K562 (cell line): Measurements from ENCODE around the gene RBPMS2. TPM values are rescaled to one million over a fixed set of nuclear protein-coding genes. Genes with fewer than 3 reads are reported as not detected.
A peak's percentile ranks its signal among the peaks of the same experiment; 100 is the strongest.

Experiments used
- ATAC-seq: fragments of 200-7000 bp; cut with Tn5 transposase; 3 replicates; pipeline ENCODE4 v1.9.1; 2020; ENCODE audit warnings: moderate library complexity
- BruUV-seq: library from RNA; stranded (reverse); fragments of 400-500 nt; replicated peaks from 2 replicates; lab custom pipeline; 2021; lab: Mats Ljungman, UMichigan
- CTCF ChIA-PET: fragments of 300-600 bp; formaldehyde crosslinking; extraction: SDS; loops from one replicate; lab custom pipeline; 2021; ENCODE audit warnings: low intra/inter-chr PET ratio; lab: Yijun Ruan, JAX
- POLR2A ChIA-PET: fragments of 300-600, 350-650 bp; sonication (Branson Sonifier 250); formaldehyde crosslinking; extraction: SDS; loops from one replicate; lab custom pipeline; 2021; ENCODE audit warnings: antibody characterized with exemption, inconsistent platforms; lab: Yijun Ruan, JAX
- DNase-seq, 4 experiments: peaks; one replicate each; pipeline versions ENCODE4 v3.0.0 to v3.0.0-alpha.2; 2011 to 2018; ENCODE audit warnings: low spot score in 3 of 4, mixed read lengths in 3 of 4; ENCODE audit errors: extremely low read depth in 1 of 4
- FAIRE-seq: peaks from 2 replicates; lab custom pipeline; 2011; peaks lifted over from hg19 to GRCh38; lab: Jason Lieb, UNC
- H2AFZ ChIP-seq: 2 replicates; pipeline ENCODE4 v1.6.0; 2011; ENCODE audit warnings: low read depth, low read length, control low read depth, inconsistent platforms
- H3K27ac ChIP-seq: fragments of 200-600 bp; 3 replicates; pipeline ENCODE4 v1.8.0; 2011; ENCODE audit warnings: low read depth, mild to moderate bottlenecking, control low read depth, inconsistent platforms, low read length, moderate library complexity, mixed read lengths; ENCODE audit errors: extremely low read depth
- H3K27me3 ChIP-seq, 2 experiments: fragments of 300-600 bp in 1 of 2; 2 replicates in 1 of 2; 3 replicates in 1 of 2; pipeline versions ENCODE4 v1.6.0 to v1.8.0; 2011; ENCODE audit warnings: inconsistent platforms in 2 of 2, low read length in 2 of 2, mild to moderate bottlenecking in 1 of 2, mixed read lengths in 1 of 2, moderate library complexity in 1 of 2; ENCODE audit not compliant: control insufficient read depth in 2 of 2, insufficient read depth in 2 of 2
- H3K36me3 ChIP-seq: fragments of 300-600 bp; 3 replicates; pipeline ENCODE4 v1.8.0; 2011; ENCODE audit warnings: mild to moderate bottlenecking, low read length, inconsistent platforms; ENCODE audit not compliant: control insufficient read depth, insufficient read depth
- H3K4me1 ChIP-seq, 2 experiments: fragments of 200-600 bp in 1 of 2; replicated peaks in 1 of 2; 2 replicates in 1 of 2; 3 replicates in 1 of 2; pipeline versions ENCODE4 v1.5.1 to v1.8.0; 2011; ENCODE audit warnings: inconsistent platforms in 2 of 2, low read length in 2 of 2, mild to moderate bottlenecking in 1 of 2, mixed read lengths in 1 of 2, moderate library complexity in 1 of 2; ENCODE audit not compliant: control insufficient read depth in 2 of 2, insufficient read depth in 2 of 2
- H3K4me2 ChIP-seq: 2 replicates; pipeline ENCODE4 v1.6.1; 2011; ENCODE audit warnings: low read length, control low read depth, inconsistent platforms, mixed read lengths; ENCODE audit not compliant: insufficient read depth
- H3K4me3 ChIP-seq: fragments of 200-600 bp; sonication (generic), shearing (Covaris generic); 2 replicates; pipeline ENCODE4 v1.5.1; 2016; ENCODE audit warnings: control low read depth, inconsistent platforms
- H3K79me2 ChIP-seq: fragments of 200-600 bp; 3 replicates; pipeline ENCODE4 v1.8.0; 2011; ENCODE audit warnings: low read length, inconsistent platforms; ENCODE audit not compliant: control insufficient read depth, insufficient read depth
- H3K9ac ChIP-seq, 2 experiments: 2 replicates each; pipeline versions ENCODE4 v1.6.0 to v1.6.1; 2011; ENCODE audit warnings: low read depth in 2 of 2, low read length in 2 of 2, control low read depth in 1 of 2, inconsistent platforms in 1 of 2, mild to moderate bottlenecking in 1 of 2, mixed read lengths in 1 of 2; ENCODE audit not compliant: insufficient read depth in 1 of 2
- H3K9me1 ChIP-seq: one replicate; pipeline ENCODE4 v1.6.0; 2011; ENCODE audit warnings: inconsistent platforms, mild to moderate bottlenecking, low read length, moderate library complexity; ENCODE audit not compliant: control insufficient read depth, insufficient read depth
- H3K9me3 ChIP-seq: replicated peaks from 2 replicates; pipeline ENCODE4 v1.5.1; 2011; ENCODE audit warnings: low read depth, low read length, inconsistent platforms; ENCODE audit not compliant: control insufficient read depth, insufficient read depth
- H4K20me1 ChIP-seq: replicated peaks from 2 replicates; pipeline ENCODE4 v1.6.1; 2011; ENCODE audit warnings: low read length, inconsistent platforms, mixed read lengths; ENCODE audit not compliant: control insufficient read depth, insufficient read depth
- ADNP ChIP-seq: fragments of 200-800 bp; sonication (Bioruptor generic); IDR thresholded peaks from 2 replicates; pipeline ENCODE4 v1.6.1; 2016; ENCODE audit warnings: missing genetic modification characterization, missing compliant biosample characterization
- BCOR ChIP-seq: fragments of 450-650 bp; IDR thresholded peaks from 2 replicates; pipeline ENCODE4 v1.6.1; 2016
- CREB1 ChIP-seq, 2 experiments: sonication (generic) in 1 of 2; formaldehyde crosslinking in 1 of 2; IDR thresholded peaks; 2 replicates each; pipeline versions ENCODE4 v1.6.1 to v1.8.0; 2012 to 2022; ENCODE audit warnings: inconsistent platforms in 1 of 2, mild to moderate bottlenecking in 1 of 2, missing genetic modification reagents in 1 of 2, moderate library complexity in 1 of 2
- ESRRA ChIP-seq: fragments of 450-650 bp; IDR thresholded peaks from 2 replicates; pipeline ENCODE4 v1.6.1; 2014; ENCODE audit warnings: low read depth, mild to moderate bottlenecking, moderate library complexity, borderline replicate concordance
- KDM1A ChIP-seq, 2 experiments: fragments of 450-650 bp; IDR thresholded peaks; 2 replicates each; pipeline ENCODE4 v1.6.1; 2016; ENCODE audit warnings: mild to moderate bottlenecking in 2 of 2
- MXI1 ChIP-seq: IDR thresholded peaks from 2 replicates; pipeline ENCODE4 v1.6.1; 2011; ENCODE audit warnings: low read depth, mild to moderate bottlenecking, improper control_type of control experiment, low read length
- RBM25 ChIP-seq: fragments of 200-400 bp; formaldehyde crosslinking; IDR thresholded peaks from 2 replicates; pipeline ENCODE4 v1.6.1; 2018; ENCODE audit warnings: low read length, low read depth, moderate library complexity; ENCODE audit not compliant: severe bottlenecking
- RCOR1 ChIP-seq, 2 experiments: IDR thresholded peaks; 2 replicates each; pipeline ENCODE4 v1.6.1; 2012; ENCODE audit warnings: low read depth in 2 of 2, low read length in 2 of 2, borderline replicate concordance in 1 of 2, improper control_type of control experiment in 1 of 2
- ZKSCAN3 ChIP-seq: fragments of 250-450 bp; sonication (Bioruptor Pico); IDR thresholded peaks from 2 replicates; pipeline ENCODE4 v1.4.0; 2020
- ZNF436 ChIP-seq: fragments of 250-450, 450-650 bp; sonication (Bioruptor Pico); formaldehyde crosslinking; IDR thresholded peaks from 2 replicates; pipeline ENCODE4 v1.7.0; 2020; ENCODE audit warnings: mild to moderate bottlenecking
- ZNF717 ChIP-seq: fragments of 250-450 bp; sonication (Bioruptor Pico); IDR thresholded peaks from 2 replicates; pipeline ENCODE4 v1.5.0; 2021
- WGBS: fragments of 100-300 bp; shearing (Covaris generic); methylation state at CpG from one replicate; pipeline ENCODE4 v1.1.6; 2016; ENCODE audit warnings: low coverage, mixed read lengths; ENCODE audit not compliant: insufficient coverage; ENCODE audit errors: missing lambda C conversion rate; 5-methylcytosine and 5-hydroxymethylcytosine counted together
- in situ Hi-C: fragments of 300-500 bp; cut with MboI; formaldehyde crosslinking; loops from 4 replicates; pipeline ENCODE4 v1.15.0; 2018; ENCODE audit warnings: inconsistent platforms, mixed read lengths
- intact Hi-C: fragments of 100-400 bp; cut with micrococcal nuclease; formaldehyde crosslinking; loops from 2 replicates; pipeline ENCODE4 v1.14.2; 2022
- polyA plus RNA-seq, 8 experiments: library from polyadenylated mRNA; depleted of rRNA in 4 of 8; stranded (reverse) in 5 of 8; unstranded in 3 of 8; fragments of >200 nt; fragmentation: Nextera tagmentation in 2 of 8; fragmentation: Illumina TruSeq in 1 of 8; extraction: Ambion mirVana in 2 of 8; extraction: Trizol in 1 of 8; gene quantifications; 2 replicates each; pipeline versions ENCODE4 v1.2.1 to v1.2.3, GENCODE V29; 2011 to 2014; ENCODE audit warnings: inconsistent platforms in 1 of 8, missing spikeins in 1 of 8
- total RNA-seq, 7 experiments: library from RNA; depleted of rRNA in 6 of 7; stranded (reverse); fragments of >200 nt in 6 of 7; fragmentation: Illumina TruSeq in 2 of 7; extraction: Trizol in 2 of 7; gene quantifications; 2 replicates each; pipeline versions ENCODE4 v1.2.1 to v1.2.3, GENCODE V29; 2011 to 2021; ENCODE audit warnings: low replicate concordance in 1 of 7

Gene RBPMS2
- total and polyA plus RNA-seq, 9 of the 15 experiments (the other 6 are each of a cell fraction or from before 2014, with no cell fraction given) = 0.11 to 2.6 (median 0.37) TPM; not detected in 1

- TF ChIP-seq CREB1 (IDR thresholded peaks at IDR 0.05) (no peak), CREB1 (CRISPR knock-in tag; IDR thresholded peaks at IDR 0.05) (no peak), ZNF436 (CRISPR knock-in tag) (no peak), MXI1 (no peak)
Measured at GRCh38 chr15:64804619-64805018, 29.2 kb upstream of the RBPMS2 start (continued).

- in situ Hi-C loops = no loop called here
- peaks cover 0 to 5% of the 10 kb centered on the region in 2 experiments; a peak in 1 of 5 replicates for H3K27me3 ChIP-seq
- FAIRE-seq (no peak), DNase-seq (no peak), ATAC-seq (no peak)
- peaks cover 4 to 10% of the 10 kb centered on the region in 2 experiments; a peak in 3 of 5 replicates for H3K4me1 ChIP-seq
- H4K20me1 ChIP-seq = no peaks in the 10 kb centered on the region; the same call in none of the 2 replicates
- no peaks in the 10 kb centered on the region for H3K79me2 ChIP-seq
- no TSS peak for BruUV-seq
- H3K9me1 ChIP-seq = no peaks in the 10 kb centered on the region
- intact Hi-C loops = no loop called here
- no peak overlapping the region for H3K4me3 ChIP-seq
- H3K9me3 ChIP-seq = no peaks in the 10 kb centered on the region
- CTCF ChIA-PET = no interaction called here
- H3K36me3 ChIP-seq = no peaks in the 10 kb centered on the region
- 14% methylated on average over 1 of the region's 1 CpG for whole genome bisulfite sequencing
- no peak overlapping the region for H3K4me2 ChIP-seq
- H3K27ac ChIP-seq = no peak overlapping the region
- no peak overlapping the region for H3K9ac ChIP-seq
- H2AFZ ChIP-seq = no peak overlapping the region
- TF ChIP-seq ZKSCAN3 (CRISPR knock-in tag) (no peak), KDM1A (IDR thresholded peaks at IDR 0.05) (0 out of 4 replicates have a peak, but pooled peaks of 1 of the 2 experiments have one; percentile 11), ZNF717 (no peak), RCOR1 (IDR thresholded peaks at IDR 0.05; ENCODE audit: borderline replicate concordance in 1 of 2, low read depth in 2 of 2, low read length in 2 of 2) (0 out of 4 replicates have a peak, but pooled peaks of 1 of the 2 experiments have one; percentile 26), BCOR (peak; percentile 57; the same call in 1 of the 2 replicates), RBM25 (peak; percentile 87), ESRRA (peak; percentile 73), ADNP (tag) (0 out of 2 replicates have a peak, but pooled peaks have one; percentile 29)
- POLR2A ChIA-PET = interaction anchor here (0.6 kb wide), 2 partner anchors 11 to 90 kb away, joined by 3 to 4 read pairs; no protein-coding TSS in a partner anchor
Measured at GRCh38 chr15:64803526-64803925, 28.1 kb upstream of the RBPMS2 start.
